NCI-H1930 (cell line): ENCODE measurements around the gene ZNF17.

ENCODE experiments used
- DNase-seq, 2 experiments: peaks; one replicate each; lab custom pipeline; 2025; lab: John Stamatoyannopoulos, UW

The ZNF17 gene

DNA sequence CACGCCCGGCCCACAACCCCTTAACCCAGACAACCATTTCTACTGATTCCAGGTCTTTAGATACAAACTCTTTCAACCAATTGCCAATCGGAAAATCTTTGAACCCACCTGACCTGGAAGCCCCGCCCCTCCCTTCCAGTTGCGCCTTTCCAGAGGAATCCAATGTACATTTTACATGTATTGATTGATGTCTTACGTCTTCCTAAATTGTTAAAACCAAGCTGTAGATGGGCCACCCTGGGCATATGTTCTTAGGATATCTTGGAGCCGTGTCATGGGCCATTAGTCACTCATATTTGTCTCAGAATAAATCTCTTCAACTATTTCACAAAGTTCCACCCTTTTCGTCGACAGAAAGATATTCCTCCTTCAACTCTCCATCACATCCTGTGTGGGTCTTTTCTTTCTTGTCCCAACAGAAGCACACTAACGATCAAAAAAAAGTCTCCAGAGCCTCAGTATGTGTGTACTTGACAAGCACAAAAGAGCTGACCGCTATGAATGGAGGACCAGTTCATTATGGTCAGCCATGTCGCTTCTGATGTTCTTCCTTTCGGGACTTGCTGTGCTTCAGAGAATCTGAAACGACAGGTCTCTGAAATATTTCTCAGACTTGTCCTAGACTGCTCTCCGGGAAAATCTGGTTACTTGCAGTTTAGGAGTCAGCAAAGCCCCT, 23.6 kb downstream of the ZNF17 start:
- DNase-seq = no peak

DNA sequence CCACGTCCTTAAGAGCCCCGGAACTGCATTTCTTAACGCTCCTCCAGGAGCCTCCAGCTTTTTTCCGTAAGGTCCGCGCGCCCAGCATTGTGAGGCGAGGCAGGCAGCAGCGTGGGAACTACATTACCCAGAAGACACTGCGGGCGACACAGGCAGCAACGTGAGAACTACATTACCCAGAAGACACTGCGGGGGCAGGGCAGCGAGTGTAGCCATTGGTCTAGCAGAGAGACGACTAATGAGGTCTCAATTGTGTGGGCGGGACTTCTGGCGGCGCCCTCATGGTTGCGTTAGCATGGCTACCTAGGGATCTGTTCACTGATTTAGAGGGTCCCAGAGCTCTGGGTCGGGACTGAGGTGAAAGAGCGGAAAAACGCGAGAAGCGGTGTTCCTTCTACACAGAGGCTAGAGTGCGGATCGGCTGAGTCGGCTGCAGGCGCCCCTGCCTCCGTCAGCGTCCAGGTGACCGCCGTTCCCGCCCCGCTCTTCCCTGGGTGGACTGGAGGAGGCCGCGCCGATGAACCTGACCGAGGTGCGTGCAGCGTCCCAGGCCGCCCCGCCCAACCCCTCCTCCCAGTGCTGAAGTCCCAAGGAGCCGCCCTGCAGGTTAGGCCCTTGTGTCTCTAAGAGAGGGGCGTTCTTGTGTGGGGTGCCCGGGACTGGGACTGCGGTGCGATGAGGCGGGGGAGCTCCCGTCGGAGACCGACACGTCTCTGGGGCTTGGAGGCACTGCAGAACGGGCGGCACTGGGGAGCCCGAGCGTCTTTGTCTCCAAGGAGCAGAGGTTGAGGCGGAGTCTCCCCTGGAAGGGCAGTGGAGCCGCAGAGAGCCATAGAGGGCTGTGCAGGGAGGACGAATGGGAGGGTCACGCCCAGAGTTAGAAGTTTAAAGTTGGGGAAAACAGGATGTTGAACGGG, 24.4 kb downstream of the ZNF17 start, which contains the start of gene ZNF749:
TSS of gene ZNF749 (plus strand) at position 264 of the 917 bp plus-strand sequence. CDS start at position 518, 254 bp downstream.
- DNase-seq = peak; percentile 98 to 99

DNA sequence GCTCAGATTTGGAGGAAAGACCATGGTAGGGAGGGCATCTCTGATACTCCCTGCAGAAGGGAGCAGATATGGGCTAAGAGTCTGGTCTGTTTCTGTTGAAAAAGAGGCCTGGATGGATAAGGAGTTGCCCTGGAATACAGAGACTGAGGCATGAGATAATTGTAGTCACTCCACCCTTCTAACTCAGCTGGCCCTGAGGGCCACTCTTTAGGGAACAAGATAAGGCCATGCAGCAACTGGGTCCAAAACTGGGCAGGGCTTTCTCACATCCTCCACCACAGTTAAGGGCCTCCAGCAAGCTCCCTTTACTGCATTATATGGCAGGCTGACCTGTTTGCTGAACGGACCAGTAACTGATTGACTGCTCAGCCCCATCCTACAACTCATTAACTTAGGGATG, 25.5 kb downstream of the ZNF17 start:
- DNase-seq = no peak

DNA sequence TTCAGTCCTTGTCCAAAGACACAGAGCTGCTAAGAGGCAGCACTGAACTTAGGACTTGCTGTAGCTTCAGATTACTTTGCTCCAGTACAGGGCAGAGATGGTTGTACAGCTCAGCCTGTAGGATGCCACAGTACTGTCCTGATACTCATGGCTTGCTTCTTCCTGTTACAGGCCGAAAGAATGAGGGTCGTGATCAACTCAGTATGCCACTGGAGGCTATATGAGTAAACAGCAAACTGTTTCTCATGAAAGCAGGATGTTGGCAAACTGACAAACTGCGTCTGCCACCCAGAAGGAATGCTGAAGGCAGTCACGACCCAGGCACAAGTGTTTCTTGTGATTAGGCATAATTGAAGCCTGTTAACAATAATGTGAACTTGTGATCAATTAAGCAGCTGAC, 27.0 kb downstream of the ZNF17 start:
- DNase-seq = no peak

DNA sequence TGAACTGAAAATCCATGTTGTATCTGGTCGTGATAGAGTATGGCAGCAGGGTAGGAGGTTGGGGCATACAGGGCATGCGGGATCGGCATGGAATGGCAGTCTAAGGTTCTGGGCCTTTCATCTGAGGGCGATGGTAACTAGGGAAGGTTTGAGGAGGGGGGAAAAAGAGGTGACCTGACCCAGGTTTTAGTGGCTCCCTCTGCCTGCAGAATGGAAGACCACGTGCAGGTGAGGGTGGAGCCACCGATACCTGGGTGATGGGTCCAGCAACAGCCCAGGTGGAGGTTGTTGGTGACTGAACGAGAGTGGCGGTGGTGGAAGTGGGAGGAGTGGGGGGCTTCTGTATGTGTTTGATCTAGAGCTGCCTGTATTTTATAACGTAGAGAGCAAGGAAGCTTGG, 28.0 kb downstream of the ZNF17 start:
- DNase-seq = no peak

DNA sequence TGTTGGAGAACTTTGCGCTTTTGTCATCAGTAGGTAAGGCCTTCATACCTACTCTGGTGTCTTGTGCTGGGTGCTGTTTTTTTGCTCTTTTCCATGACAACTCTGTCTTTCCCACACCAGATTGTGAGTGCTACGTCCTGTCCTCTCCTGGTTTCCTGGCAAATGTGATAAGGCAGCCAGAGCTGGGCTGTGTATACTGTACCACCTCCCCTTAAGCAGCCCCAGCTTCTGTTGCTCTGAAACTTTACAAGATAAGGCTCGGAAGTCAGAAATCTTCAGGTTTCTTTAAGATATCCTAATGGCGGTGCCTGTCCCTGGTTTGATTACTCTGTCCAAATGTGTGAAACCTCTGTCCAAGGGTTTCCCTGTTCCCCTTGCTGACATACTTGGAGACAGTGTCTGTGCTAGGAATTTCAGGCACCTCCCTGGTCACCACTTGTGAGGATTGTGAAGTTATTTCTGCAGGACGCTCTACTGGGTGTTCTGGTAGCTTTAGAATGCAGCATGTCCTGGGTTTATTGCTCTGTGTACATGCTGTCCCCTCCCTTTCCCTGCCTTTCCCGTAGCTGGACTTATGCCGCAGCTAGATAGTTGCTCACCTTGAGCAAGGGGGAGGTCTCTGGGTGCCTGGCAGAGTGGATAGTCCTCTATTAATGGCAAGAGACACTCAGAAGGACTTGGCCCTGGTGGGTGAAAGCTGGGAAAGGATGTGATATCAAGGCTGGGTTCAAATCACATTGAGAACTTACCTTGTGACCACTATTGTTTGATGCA, 31.2 kb downstream of the ZNF17 start:
- no peak for DNase-seq

DNA sequence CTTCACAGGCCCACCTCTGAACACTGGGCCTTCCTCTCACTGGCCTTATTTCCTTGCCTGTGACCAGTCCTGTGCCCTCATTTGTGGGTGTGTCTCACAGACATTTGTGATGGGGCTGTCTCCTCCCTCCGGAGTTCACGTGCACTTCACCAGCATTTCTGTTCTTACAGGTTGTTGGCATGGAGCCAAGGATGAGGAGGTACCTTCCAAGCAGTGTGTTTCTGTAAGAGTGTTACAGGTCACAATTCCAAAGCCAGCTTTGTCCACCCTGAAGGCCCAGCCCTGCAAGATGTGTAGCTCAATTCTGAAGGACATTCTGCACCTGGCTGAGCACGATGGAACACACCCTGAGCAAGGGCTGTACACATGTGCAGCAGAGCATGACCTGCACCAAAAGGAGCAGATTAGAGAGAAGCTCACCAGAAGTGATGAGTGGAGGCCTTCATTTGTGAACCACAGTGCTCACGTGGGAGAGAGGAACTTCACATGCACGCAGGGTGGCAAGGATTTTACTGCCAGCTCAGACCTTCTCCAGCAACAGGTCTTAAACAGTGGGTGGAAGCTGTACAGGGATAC, 32.2 kb downstream of the ZNF17 start:
- no peak for DNase-seq

DNA sequence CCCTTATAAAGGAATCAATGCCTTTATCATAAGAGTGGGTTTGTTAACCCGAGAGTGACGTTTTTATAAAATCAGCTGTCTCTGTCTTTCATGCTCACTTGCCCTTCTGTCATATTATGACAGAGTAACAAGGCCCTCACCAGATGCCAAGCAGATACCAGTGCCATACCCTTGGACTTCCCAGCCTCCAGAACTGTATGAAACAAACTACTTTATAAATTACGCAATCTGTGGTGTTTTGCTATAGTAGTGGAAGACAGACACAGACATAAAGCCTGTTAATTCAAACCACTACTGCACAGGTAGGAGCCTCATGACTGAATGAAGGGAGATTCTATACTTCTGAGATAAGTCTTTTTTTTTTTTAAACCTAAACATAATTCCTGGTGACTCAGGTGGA, 41.3 kb downstream of the ZNF17 start:
- DNase-seq = no peak

DNA sequence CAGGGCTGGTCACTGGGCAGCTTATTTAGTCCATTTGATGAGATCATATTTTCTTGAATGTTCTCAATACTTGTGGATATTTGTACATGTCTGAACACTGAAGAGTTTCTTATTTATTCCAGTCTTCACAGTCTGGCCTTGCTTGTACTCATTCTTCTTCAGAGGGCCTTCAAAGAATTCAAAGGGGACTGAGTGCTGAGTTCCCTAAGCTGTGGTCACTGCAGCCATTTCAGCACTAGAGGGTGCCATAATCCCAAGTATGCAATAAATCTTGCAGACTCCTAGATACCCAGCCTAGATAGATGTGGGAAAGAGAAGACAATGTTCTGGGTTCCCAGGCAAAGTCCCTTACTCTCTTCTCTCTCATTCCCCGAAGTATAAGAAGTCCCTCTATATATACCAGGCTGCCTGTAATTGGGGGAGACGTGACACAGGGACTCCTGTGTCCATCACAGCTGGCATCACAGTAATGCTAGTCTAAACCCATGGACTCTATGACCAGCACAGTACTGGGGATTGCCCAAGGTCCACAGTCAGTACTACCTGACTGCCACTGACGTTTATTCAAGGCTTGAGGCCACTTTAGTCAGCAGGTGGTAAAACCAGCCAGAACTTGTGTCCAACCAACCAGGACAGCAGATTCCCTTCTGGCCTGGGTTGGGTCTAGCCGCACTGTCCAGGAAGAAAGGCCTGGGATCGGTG, 54.9 kb downstream of the ZNF17 start:
- peak in 1 of 2 experiments; percentile 4 for DNase-seq

DNA sequence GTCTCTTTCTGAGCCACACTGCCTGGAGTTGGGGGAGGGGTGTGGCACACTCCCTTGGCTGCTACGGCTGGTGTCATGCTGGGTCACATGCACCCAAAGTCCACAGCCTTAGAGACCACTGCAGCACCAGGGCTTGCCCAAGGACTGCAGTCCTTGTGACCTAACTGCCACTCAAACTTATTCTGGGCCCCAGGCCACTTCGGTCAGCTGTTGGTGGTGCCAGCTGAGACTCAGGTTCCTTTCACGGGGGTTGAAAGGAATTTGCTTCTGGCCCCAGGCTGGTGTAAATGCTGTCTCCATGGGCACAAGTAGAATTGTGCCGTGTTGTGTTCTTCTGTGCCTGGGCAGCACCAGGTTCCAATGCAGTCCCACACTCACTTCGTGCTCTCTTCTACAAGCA, 55.5 kb downstream of the ZNF17 start:
- no peak for DNase-seq
